CD4-positive, alpha-beta memory T cell (primary cell): Measurements from ENCODE around the gene FADD. TPM values are rescaled to one million over a fixed set of nuclear protein-coding genes. Genes with fewer than 3 reads are reported as not detected.

Source experiments
- CTCF ChIA-PET: fragments of 350-600 bp; sonication (Branson Sonifier 250); formaldehyde crosslinking; loops from one replicate; lab custom pipeline; 2021; ENCODE audit warnings: inconsistent platforms; ENCODE audit not compliant: partially characterized antibody; lab: Charles Lee
- POLR2A ChIA-PET: fragments of 350-600 bp; sonication (Branson Sonifier 250); formaldehyde crosslinking; loops from one replicate; lab custom pipeline; 2021; ENCODE audit not compliant: partially characterized antibody; lab: Charles Lee
- DNase-seq, 5 donors: peaks; one replicate each; pipeline versions ENCODE4 v3.0.0 to v3.0.0-alpha.2; 2020 to 2022; ENCODE audit warnings: mixed read lengths in 1 of 5
- H3K27ac ChIP-seq: one replicate; pipeline ENCODE4 v1.7.0; 2013; ENCODE audit warnings: low read depth, low read length
- H3K27me3 ChIP-seq: 2 replicates; pipeline ENCODE4 v1.7.0; 2013; ENCODE audit warnings: mild to moderate bottlenecking, low read length, moderate library complexity; ENCODE audit not compliant: insufficient read depth
- H3K36me3 ChIP-seq: 2 replicates; pipeline ENCODE4 v1.7.0; 2013; ENCODE audit warnings: mild to moderate bottlenecking, low read length, moderate library complexity; ENCODE audit not compliant: insufficient read depth
- H3K4me1 ChIP-seq: 2 replicates; pipeline ENCODE4 v1.7.0; 2013; ENCODE audit warnings: mild to moderate bottlenecking, low read length, moderate library complexity; ENCODE audit not compliant: insufficient read depth
- H3K4me3 ChIP-seq, 2 donors: one replicate each; pipeline ENCODE4 v1.7.0; 2013; ENCODE audit warnings: low read length in 2 of 2, mild to moderate bottlenecking in 1 of 2
- H3K9me3 ChIP-seq, 2 donors: one replicate each; pipeline ENCODE4 v1.7.0; 2013; ENCODE audit warnings: low read length in 2 of 2, control low read depth in 1 of 2; ENCODE audit not compliant: control insufficient read depth in 1 of 2
- H3K27ac Mint-ChIP-seq, 7 donors: one replicate each; pipeline ENCODE4 v1.8.0; 2020 to 2021; ENCODE audit warnings: mixed read lengths in 7 of 7, mild to moderate bottlenecking in 6 of 7, inconsistent platforms in 3 of 7, moderate library complexity in 3 of 7
- H3K27me3 Mint-ChIP-seq, 2 donors: one replicate each; pipeline ENCODE4 v1.8.0; 2020 to 2021; ENCODE audit warnings: mixed read lengths in 2 of 2
- H3K36me3 Mint-ChIP-seq, 2 donors: one replicate each; pipeline ENCODE4 v1.8.0; 2020 to 2021; ENCODE audit warnings: mixed read lengths in 2 of 2, inconsistent platforms in 1 of 2, mild to moderate bottlenecking in 1 of 2
- H3K4me1 Mint-ChIP-seq, 4 donors: one replicate each; pipeline ENCODE4 v1.8.0; 2020 to 2021; ENCODE audit warnings: mixed read lengths in 4 of 4, mild to moderate bottlenecking in 1 of 4
- H3K4me3 Mint-ChIP-seq, 8 donors: one replicate each; pipeline ENCODE4 v1.8.0; 2020 to 2021; ENCODE audit warnings: mixed read lengths in 8 of 8, mild to moderate bottlenecking in 7 of 8, moderate library complexity in 6 of 8, inconsistent platforms in 3 of 8
- H3K9me3 Mint-ChIP-seq, 8 donors: one replicate each; pipeline ENCODE4 v1.8.0; 2020 to 2021; ENCODE audit warnings: mixed read lengths in 8 of 8, mild to moderate bottlenecking in 5 of 8, inconsistent platforms in 3 of 8, moderate library complexity in 1 of 8
- intact Hi-C: fragments of 100-400 bp; cut with micrococcal nuclease; formaldehyde crosslinking; loops from one replicate; pipeline ENCODE4 v1.15.1; 2023
- polyA plus RNA-seq, 2 donors: library from polyadenylated mRNA; unstranded; fragments of 300-500 nt; fragmentation: Illumina TruSeq; gene quantifications; one replicate each; pipeline ENCODE4 v1.2.3, GENCODE V29; 2021
- total RNA-seq, 2 experiments: library from RNA; stranded (reverse); gene quantifications; one replicate each; pipeline ENCODE4 v1.2.3, GENCODE V29; 2021

The FADD gene
- total and polyA plus RNA-seq, 4 experiments from 2014 or later: 19.2 to 48.0 (median 34.2) TPM

DNA sequence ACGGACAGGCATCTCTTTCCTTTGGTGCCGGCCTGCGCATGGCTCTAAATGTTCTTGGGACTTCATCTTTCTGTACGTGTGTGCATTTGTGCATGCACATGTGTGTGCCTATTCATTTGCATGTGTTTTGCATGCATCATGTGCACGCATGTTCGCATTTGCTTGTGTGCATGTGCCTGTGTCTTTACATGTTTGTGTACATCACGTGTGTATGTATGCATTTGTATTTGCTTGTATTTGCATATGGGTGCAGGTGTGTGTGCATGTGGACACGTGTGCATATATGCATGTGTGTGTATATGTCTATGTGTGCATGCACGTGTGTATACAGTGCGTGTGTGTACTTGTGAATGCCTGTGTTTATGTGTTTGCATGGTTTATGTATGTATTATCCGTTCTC, 13.5 kb upstream of the FADD start:
- Histone ChIP-seq H3K27ac (no peak overlapping the region), H3K4me3 (no peak overlapping the region), H3K36me3 (no peaks in the 10 kb centered on the region), H3K4me1 (peaks cover 4% of the 10 kb centered on the region), H3K9me3 (no peaks in the 10 kb centered on the region), H3K27me3 (no peaks in the 10 kb centered on the region)
- ChIA-PET POLR2A (no interaction called here), CTCF (no interaction called here)
- no peak overlapping the region for H3K4me3 Mint-ChIP-seq
- intact Hi-C loops: loop anchor here (2.0 to 10.0 kb wide), 2 partner anchors 125 to 503 kb away; no protein-coding TSS in a partner anchor
- DNase-seq: no peak
- H3K27ac Mint-ChIP-seq: no peak overlapping the region
- peaks cover 0 to 1% (median 0%) of the 10 kb centered on the region in 8 donors for H3K9me3 Mint-ChIP-seq
- no peaks in the 10 kb centered on the region for H3K36me3 Mint-ChIP-seq
- peaks cover 6 to 7% of the 10 kb centered on the region in 2 donors for H3K27me3 Mint-ChIP-seq
- peaks cover 0 to 3% (median under 1%) of the 10 kb centered on the region in 4 donors for H3K4me1 Mint-ChIP-seq

- Mint-ChIP-seq H3K9me3 (peaks cover 0 to 1% (median 0%) of the 10 kb centered on the region in 8 donors), H3K27ac (no peak overlapping the region), H3K4me3 (no peak overlapping the region), H3K36me3 (no peaks in the 10 kb centered on the region), H3K27me3 (peaks cover 7 to 8% of the 10 kb centered on the region in 2 donors), H3K4me1 (peaks cover 0 to 6% (median 4%) of the 10 kb centered on the region in 4 donors)
- intact Hi-C loops: loop anchor here (2.0 kb wide), 1 partner anchor 505 kb away; no protein-coding TSS in a partner anchor
- ChIA-PET CTCF (interaction anchor here (1.1 to 1.4 kb wide), 4 partner anchors 9 to 507 kb away, joined by 3 read pairs; no protein-coding TSS in a partner anchor), POLR2A (no interaction called here)
- no peaks in the 10 kb centered on the region for H3K27me3 ChIP-seq
- peaks cover 4% of the 10 kb centered on the region for H3K4me1 ChIP-seq
- H3K36me3 ChIP-seq: no peaks in the 10 kb centered on the region
- H3K9me3 ChIP-seq: no peaks in the 10 kb centered on the region
- H3K27ac ChIP-seq: no peak overlapping the region
- DNase-seq: peak in 3 of 5 donors; percentile 8 to 24 (median 21)
- H3K4me3 ChIP-seq: no peak overlapping the region
These were observed 11.5 kb upstream of the FADD start for GRCh38 chr11:70191495-70192140.

DNA sequence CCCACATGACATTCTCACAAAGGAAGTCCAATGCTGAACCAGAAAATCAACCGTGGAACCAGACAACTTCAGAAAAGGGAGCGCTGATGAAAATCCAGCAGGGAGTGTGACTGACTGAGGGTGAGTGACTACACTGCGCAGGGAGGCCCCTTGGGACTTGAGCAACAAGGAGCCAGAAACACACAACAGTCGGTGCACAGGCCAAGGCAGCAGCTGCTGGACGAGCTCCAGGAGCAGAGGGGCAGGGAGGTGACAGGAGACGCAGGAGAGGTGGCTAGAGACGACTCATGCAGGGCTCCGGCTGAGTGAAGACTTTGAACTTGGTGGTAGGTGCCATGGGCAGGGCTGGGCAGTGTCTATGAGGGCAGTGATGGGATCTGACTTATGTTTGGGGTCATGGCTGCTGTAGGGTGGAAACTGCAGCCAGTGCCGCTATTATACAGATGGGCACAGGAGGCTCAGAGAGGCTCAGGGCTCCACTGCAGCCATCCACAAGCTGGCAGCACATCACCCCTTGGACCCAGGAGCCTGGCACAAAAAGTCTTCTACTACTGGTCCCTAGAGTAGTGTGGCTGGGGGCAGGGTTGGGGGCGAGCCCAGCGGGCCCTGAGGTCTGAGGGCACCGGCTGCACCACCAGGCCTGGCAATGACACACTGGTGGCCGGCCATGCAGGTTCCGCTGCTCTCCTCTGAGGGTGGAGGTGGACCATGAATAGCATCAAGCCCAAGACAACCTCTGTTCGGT, 10.3 kb upstream of the FADD start:
- no peaks in the 10 kb centered on the region for H3K9me3 ChIP-seq
- ChIA-PET CTCF (interaction anchor here (1.1 to 1.4 kb wide), 4 partner anchors 8 to 508 kb away, joined by 3 read pairs; no protein-coding TSS in a partner anchor), POLR2A (interaction anchor here (0.5 kb wide), 1 partner anchor 501 kb away, joined by 3 read pairs; no protein-coding TSS in a partner anchor)
- intact Hi-C loops: no loop called here
- H3K27ac ChIP-seq: no peak overlapping the region
- no peaks in the 10 kb centered on the region for H3K36me3 ChIP-seq
- H3K36me3 Mint-ChIP-seq: no peaks in the 10 kb centered on the region
- no peak for DNase-seq
- H3K4me3 ChIP-seq: no peak overlapping the region
- H3K27ac Mint-ChIP-seq: no peak overlapping the region
- H3K4me3 Mint-ChIP-seq: no peak overlapping the region
- H3K4me1 ChIP-seq: peaks cover 4% of the 10 kb centered on the region
- H3K27me3 Mint-ChIP-seq: peaks cover 7 to 8% of the 10 kb centered on the region in 2 donors
- H3K27me3 ChIP-seq: no peaks in the 10 kb centered on the region
- H3K4me1 Mint-ChIP-seq: peaks cover 0 to 6% (median 4%) of the 10 kb centered on the region in 4 donors
- peaks cover 0 to 1% (median 0%) of the 10 kb centered on the region in 8 donors for H3K9me3 Mint-ChIP-seq

GRCh38 chr11:70193411-70194292, 9.4 kb upstream of the FADD start:
- DNase-seq: no peak
- H3K4me1 ChIP-seq: peaks cover 4% of the 10 kb centered on the region
- H3K36me3 ChIP-seq: no peaks in the 10 kb centered on the region
- Mint-ChIP-seq H3K27me3 (peaks cover 7 to 8% of the 10 kb centered on the region in 2 donors), H3K9me3 (peaks cover 0 to 1% (median 0%) of the 10 kb centered on the region in 8 donors), H3K4me3 (no peak overlapping the region), H3K4me1 (peaks cover 0 to 6% (median 4%) of the 10 kb centered on the region in 4 donors), H3K27ac (no peak overlapping the region), H3K36me3 (no peaks in the 10 kb centered on the region)
- intact Hi-C loops: no loop called here
- no peak overlapping the region for H3K27ac ChIP-seq
- H3K4me3 ChIP-seq: no peak overlapping the region
- H3K27me3 ChIP-seq: no peaks in the 10 kb centered on the region
- ChIA-PET CTCF (no interaction called here), POLR2A (interaction anchor here (0.5 kb wide), 1 partner anchor 502 kb away, joined by 3 read pairs; no protein-coding TSS in a partner anchor)
- no peaks in the 10 kb centered on the region for H3K9me3 ChIP-seq

- no peaks in the 10 kb centered on the region for H3K27me3 ChIP-seq
- peaks cover 0 to 1% (median 0%) of the 10 kb centered on the region in 8 donors for H3K9me3 Mint-ChIP-seq
- POLR2A ChIA-PET: interaction anchor here (1.0 kb wide), 1 partner anchor 9 kb away, joined by 3 read pairs; no protein-coding TSS in a partner anchor
- no peak overlapping the region for H3K27ac Mint-ChIP-seq
- H3K27me3 Mint-ChIP-seq: peaks cover 7 to 8% of the 10 kb centered on the region in 2 donors
- H3K36me3 ChIP-seq: no peaks in the 10 kb centered on the region
- H3K4me1 ChIP-seq: peaks cover 4% of the 10 kb centered on the region
- no peaks in the 10 kb centered on the region for H3K36me3 Mint-ChIP-seq
- H3K27ac ChIP-seq: no peak overlapping the region
- DNase-seq: no peak
- no peak overlapping the region for H3K4me3 ChIP-seq
- no peaks in the 10 kb centered on the region for H3K9me3 ChIP-seq
- intact Hi-C loops: no loop called here
- no peak overlapping the region for H3K4me3 Mint-ChIP-seq
- CTCF ChIA-PET: interaction anchor here (0.9 to 2.1 kb wide), 11 partner anchors 10 to 279 kb away, joined by 3 to 11 read pairs (median 3); no protein-coding TSS in a partner anchor
- H3K4me1 Mint-ChIP-seq: peaks cover 0 to 6% (median 4%) of the 10 kb centered on the region in 4 donors
These were observed 8.0 kb upstream of the FADD start for GRCh38 chr11:70194792-70195791.
